NCI-H524 treated with DMSO at 0.1 percent for 48 hours (cell line): ENCODE data around the gene GOLGA3.
"Not testable (repeated sequence)": the region's sequence is repeated elsewhere in the genome, so short reads cannot be mapped to it uniquely, and the experiment has no call there.

Experiments used
- DNase-seq: peaks from one replicate; lab custom pipeline; 2025; lab: John Stamatoyannopoulos, UW

The GOLGA3 gene

DNA sequence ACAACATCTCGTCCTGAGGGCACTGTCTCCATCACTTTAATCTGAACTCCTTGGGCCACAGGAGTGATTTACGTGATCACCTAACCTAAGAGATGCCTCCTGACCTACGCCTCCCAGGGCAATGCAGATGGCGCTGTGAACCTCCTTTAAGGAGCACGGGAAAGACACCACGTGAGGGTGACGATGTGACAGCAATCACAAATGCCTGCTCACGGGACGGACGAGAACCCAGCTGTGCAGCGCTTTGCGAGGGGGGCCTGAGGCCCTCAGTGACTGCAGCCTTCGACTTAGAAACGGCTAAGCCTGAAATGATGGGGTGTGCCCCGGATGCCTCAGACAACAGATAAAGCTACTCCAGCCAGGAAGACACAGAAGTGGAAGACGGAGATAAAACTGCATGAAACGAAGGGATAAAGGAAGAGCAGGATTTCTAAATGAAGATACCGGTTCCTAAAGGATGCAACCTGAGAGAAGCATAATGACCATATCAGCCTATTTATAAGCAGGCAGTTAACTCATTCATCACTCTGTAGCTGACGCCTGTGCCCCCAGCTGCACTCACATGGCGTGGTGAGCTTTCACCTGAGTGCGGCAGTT, 13.9 kb upstream of the GOLGA3 start:
- no peak for DNase-seq

DNA sequence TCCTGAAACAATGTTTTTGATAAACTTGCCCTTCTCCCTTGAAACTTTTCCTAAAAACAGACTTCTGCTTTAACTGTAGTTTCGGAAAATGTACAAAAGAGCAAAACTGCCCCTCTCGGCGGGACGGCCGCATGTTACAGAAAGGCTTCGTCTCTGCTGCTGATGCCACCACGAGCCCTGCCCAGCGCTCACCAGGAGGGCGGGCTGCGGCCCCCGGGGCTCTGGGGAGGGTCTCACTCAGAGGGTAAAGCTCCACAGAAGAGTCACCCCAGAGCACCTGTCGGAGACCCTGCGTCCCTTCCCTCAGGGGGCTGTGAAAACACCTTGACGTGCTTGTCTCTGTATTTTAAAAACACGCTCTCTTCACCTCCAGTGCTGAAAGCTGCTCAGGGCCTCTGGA, 12.5 kb upstream of the GOLGA3 start:
- DNase-seq: no peak

DNA sequence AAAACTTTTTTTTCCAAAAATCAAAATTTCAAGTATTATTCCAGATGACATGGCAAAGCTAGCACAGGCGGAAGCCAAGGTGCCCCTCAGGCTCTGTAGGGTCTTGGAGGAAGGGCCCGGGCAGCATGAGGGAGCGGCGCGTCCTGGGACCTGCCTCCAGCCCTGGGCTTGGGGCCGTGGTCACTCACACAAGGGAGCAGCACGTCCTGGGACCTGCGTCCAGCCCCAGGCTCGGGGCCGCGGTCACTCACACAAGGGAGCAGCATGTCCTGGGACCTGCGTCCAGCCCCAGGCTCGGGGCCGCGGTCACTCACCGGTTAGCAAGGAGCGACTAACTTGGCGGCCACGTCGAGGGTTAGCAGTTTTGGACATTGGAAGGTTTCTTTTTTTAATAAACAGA, 11.9 kb upstream of the GOLGA3 start:
- no peak for DNase-seq

- no peak for DNase-seq
Measured at GRCh38 chr12:132839558-132840235, 11.0 kb upstream of the GOLGA3 start.

DNA sequence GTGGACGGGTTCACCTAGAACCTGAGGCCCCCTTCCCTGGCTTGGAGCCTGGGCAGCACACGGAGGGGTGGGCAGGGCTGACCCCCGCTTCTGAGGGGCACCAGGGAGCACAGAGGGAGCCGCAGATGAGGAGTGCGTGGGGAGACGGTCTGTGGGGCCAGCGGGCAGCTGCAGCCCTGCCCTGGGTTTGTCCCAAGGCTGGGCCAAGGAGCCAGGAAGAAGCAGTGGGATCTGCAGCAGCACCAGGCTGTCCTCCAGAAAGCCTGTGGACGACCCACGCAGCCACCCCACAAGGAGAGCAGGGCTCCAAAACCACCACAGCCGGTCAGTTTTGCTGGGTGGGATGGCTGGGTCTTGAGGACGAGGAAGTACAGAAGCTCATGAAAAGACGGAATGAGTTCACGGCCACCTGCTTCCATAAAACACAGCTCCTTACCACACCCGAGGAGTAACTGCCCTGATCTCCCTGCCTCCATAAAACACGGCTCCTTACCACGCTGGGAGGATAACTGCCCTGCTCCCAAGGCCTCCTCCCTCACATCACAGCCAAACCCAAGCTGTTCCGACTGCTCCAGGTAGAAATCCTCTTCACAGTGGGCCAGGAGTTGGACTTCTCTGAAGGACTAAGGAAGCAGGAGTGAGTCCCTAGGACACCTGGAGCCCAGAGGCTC, 9.9 kb upstream of the GOLGA3 start:
- DNase-seq: no peak

- no peak for DNase-seq
Measured at GRCh38 chr12:132837693-132838409, 9.2 kb upstream of the GOLGA3 start.

- DNase-seq: no peak
Measured at GRCh38 chr12:132836795-132837331, 8.2 kb upstream of the GOLGA3 start.

- not testable (repeated sequence) for DNase-seq
Measured at GRCh38 chr12:132836230-132836629, 7.6 kb upstream of the GOLGA3 start.

DNA sequence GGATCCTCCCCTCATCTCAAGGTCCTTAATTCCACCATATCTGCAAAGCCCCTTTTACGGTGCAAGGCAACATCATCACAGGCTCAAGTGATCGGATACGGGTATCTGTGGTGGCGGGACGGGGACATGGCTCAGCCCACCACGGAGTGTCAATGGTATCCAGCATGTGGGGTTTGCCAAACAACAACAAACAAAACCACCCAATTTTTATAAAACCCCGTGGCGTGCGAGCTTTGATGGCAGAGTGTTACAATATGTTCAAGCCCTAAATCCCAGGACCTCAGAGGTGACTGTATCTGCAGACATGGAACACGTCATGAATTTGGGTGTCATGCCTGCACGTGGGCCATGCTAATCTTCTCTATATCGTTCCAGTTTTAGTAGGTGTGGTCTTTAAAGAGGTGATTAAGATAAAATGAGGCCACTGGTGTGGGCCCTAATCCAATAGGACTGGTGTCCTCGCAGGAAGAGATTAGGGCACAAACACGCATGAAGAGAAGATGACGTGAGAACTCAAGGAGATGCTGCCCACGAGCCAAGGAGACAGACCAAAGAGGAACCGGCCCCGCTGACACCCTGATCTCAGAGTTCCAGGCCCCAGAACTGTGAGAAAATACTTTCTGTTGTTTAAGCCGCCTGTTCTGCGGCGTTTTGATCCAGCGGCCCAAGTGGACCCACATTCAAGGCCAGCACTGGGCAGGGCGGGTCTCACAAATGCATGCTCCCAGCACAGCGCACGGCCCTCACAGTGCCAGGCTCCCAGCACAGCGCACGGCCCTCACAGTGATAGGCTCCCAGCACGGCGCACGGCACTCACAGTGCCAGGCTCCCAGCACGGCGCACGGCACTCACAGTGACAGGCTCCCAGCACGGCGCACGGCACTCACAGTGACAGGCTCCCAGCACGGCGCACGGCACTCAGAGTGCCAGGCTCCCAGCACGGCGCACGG, 6.7 kb upstream of the GOLGA3 start:
- no peak for DNase-seq

DNA sequence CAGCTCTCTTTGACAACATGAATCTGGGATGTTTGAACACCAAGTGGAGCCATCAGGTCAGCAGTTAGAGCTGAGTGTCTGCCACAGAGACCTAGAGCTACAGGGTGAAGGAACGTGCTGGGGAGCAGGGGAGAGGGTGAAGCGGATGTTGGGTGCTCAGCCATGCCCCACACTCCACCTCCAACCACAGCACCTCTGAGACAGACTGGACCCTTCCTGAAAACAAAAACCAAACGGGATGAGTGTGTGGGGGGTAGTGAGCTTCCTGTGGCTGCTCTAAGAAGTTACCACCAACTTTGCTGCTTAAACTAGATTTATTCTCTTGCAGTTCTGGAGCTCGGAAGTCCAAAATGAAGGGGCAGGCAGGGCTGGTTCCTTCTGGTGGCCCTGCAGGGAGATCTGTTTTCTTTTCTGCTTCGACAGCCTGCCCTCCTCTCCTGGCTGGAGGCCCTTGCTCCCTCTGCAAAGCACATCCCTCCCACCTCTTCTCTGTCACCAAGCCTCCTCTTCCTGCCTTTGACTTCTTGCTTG, 5.6 kb upstream of the GOLGA3 start:
- no peak for DNase-seq

GRCh38 chr12:132833341-132833740, 4.7 kb upstream of the GOLGA3 start:
- no peak for DNase-seq

DNA sequence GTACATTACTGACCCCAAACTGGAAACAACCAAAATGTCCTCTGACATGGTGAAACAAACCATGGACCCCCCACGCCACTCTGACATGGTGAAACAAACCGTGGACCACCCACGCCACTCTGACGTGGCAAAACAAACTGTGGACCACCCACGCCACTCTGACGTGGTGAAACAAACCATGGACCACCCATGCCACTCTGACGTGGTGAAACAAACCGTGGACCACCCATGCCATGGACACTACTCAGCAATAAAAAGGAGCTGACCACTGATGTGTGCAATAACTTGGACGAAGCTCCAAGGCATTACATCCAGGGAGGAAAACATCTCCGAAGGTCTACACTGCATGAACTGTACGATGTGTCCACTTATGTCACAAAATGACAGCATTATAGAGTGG, 3.1 kb upstream of the GOLGA3 start:
- no peak for DNase-seq

DNA sequence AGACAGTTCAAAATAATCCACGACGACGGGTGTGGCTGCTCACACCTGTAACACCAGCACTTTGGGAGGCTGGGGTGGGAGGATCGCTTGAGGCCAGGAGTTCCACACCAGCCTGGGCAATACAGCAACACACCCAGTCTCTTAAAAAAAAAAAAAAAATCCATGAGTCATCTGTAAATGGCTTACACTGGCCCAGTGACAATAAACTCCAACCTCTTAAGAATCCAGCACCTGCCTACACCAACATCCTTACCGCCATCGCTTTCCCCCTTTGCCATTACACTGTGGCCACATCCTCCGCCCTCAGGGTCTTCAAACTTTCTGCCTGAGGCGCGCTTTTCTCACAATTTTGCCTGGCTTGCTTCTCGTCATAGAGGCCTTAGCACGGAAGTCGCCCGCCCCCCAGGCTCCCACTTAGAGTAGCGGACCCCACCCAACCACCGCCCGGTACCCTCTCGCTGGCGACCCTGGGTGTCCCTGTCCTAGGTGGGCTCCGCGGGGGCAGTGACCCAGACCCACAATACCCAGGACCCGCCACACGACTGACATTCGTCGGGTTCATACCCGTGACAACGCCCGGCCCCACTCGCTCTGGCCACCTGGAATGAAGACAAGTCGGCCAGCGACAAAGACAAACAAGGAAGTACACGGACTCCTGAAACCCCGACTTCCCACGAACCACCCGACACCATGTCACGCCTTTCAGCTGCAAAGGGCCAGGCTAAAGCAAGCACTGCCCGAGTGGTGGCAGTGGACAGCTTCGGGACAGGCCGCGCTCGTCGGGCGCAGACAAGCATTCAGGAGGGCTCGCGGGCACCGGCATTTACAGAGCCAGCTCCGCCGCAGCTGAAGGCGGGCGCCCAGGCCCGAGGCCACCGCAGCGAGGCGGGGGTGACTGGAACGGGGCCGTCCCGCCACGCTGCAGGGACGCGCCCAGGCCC, 636 bp downstream of the GOLGA3 start:
- no peak for DNase-seq

- no peak for DNase-seq
Measured at GRCh38 chr12:132825861-132826260, 2.8 kb downstream of the GOLGA3 start.

GRCh38 chr12:132825089-132825488, 3.6 kb downstream of the GOLGA3 start:
- no peak for DNase-seq

- DNase-seq: no peak
Measured at GRCh38 chr12:132824053-132824452, 4.6 kb downstream of the GOLGA3 start.

GRCh38 chr12:132818562-132818961, 10.1 kb downstream of the GOLGA3 start:
- no peak for DNase-seq

DNA sequence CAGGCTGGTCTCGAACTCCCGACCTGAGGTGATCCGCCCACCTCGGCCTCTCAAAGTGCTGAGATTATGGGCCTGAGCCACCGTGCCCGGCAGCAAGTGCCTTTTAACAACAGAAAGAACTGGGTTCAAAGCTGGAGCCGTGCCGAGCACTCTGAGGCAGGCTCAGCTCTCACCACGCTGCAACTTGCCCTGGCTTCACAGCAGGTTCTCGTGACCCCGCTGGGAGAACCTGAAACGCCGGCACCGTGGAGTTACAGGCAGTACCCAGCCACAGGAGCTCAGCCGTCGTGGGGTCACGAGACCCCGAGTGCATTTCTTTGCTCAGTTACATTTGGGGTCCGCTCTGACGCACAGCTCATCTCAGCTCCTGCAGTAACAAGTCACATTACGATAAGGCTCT, 14.4 kb downstream of the GOLGA3 start:
- no peak for DNase-seq

DNA sequence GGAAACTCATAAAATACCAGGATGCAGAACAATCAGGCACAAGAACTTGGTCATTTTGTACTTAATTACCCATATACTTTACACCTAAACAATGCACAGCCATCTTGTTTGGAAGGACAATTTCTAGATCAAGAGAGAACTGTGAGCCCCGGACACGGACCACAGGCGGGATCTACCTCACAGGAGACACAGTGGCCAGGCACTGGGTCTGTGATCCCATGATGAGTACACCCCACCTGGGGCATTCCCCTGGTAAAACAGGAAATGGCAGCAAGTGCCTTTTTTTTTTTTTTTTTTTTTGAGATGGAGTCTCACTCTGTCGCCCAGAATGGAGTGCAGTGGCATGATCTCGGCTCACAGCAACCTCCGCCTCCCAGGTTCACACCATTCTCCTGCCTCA, 15.2 kb downstream of the GOLGA3 start:
- no peak for DNase-seq
